DMS53 treated with DMSO at 0.1 percent for 48 hours (cell line): ENCODE measurements around the gene CA12.

ENCODE experiments used
- DNase-seq: peaks from one replicate; lab custom pipeline; 2025; ENCODE audit not compliant: unreplicated experiment; lab: John Stamatoyannopoulos, UW

Gene CA12

GRCh38 chr15:63379492-63380150 is 2.0 kb downstream of the CA12 start:
- no peak for DNase-seq

GRCh38 chr15:63378946-63379345 is 2.7 kb downstream of the CA12 start:
- no peak for DNase-seq

- DNase-seq, result no peak
Measured at GRCh38 chr15:63374686-63375520, 6.7 kb downstream of the CA12 start.

GRCh38 chr15:63373866-63374548 is 7.6 kb downstream of the CA12 start:
- no peak for DNase-seq

DNA sequence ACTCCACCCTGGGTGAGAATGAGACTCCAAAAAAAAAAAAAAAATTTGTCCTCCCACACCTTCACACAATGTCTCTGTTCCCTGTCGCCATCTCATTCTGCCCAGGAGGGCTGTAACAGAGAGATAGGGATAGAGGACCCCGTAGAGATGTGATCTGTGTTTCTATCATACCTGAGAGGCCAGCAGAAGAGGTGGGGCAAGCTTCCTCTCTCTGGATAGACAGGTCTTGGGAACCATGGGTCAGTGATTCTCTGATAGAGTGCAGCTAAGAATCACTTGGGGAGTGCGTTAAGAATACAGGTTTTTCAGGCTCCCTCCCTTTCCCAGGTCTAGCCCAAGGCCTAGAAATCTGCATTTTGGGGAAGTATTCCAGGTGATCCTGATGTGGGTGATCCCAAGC is 8.3 kb downstream of the CA12 start:
- no peak for DNase-seq

DNA sequence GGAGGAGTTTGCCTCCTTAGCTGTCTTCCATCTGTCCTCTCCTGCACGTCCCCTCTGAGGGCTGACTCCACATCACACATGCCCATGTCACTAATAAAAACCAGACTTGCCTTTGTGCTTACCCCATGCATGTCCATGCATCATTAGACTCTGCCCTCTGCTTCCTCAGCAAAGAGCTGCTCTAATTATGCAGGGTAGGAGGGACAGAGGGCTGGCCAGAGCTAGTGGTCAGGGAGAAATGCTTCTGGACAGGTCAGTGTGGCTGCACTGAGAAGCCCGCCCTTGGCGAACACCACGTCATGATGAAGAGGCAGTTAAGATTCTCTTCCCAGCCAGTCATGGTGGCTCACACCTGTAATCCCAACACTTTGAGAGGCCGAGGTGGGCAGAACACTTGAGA is 8.9 kb downstream of the CA12 start:
- no peak for DNase-seq

DNA sequence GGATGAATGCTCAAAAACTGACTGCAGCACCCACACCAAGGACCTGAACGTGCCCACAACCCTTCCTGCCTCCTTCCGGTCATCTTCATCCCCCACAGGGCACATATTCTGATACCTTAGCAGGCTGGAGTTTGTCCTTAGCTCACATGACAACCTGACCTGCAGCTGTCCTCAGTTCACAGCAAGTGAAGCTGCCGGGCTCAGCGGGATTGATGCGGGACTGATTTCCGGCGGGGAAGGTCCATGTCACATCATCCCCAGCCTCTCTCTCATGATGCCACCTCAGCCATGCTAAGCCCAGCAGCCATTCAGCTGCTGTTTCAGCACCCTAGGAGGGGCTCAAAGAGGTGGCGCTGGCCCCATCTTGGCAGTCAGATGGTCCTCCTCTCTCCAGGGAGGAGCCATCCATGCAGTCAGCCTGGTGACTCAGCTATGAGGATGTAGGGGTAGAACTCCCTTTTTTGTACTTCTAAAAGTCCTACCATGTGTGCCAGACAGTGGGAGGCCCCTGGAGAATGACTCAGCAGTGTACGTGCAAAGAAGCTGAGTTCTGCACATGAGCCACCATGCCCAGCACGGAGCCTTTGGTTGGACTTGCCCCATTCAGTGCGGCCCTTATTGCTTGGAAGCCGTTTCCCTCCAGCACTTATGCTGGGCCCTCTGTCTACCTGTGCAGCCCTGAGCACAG is 9.5 kb downstream of the CA12 start:
- DNase-seq, result no peak

DNA sequence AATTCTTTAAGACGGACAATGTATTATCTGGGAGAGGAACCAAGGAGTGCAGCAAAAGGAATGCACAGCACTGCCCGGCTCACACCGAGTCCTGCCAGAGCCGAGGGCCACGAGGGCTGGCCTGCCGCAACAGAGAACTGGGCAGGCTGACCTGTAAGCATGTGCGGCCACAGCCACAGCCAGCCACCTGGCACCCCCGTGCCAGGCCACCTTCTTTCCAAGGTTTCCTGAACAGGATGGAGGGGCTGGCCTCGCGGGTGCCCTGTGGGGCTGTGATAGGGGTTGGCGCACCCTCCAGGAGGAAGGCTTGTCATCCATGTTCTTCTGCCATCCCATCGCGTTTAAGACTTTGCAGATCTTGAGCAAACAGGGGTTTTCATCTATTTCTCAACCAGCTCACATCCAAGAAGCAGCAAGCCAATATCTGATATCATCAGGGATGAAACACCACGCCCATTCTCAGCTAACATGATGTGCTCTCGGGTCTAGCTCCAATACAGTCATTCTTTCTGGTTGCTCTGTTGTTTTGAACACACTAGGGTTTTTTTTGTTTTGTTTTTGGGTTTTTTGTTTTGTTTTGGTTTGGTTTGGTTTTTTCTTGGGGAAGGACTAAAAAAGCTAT is 10.2 kb downstream of the CA12 start:
- no peak for DNase-seq

- no peak for DNase-seq
Measured at GRCh38 chr15:63370764-63371163, 10.9 kb downstream of the CA12 start.

DNA sequence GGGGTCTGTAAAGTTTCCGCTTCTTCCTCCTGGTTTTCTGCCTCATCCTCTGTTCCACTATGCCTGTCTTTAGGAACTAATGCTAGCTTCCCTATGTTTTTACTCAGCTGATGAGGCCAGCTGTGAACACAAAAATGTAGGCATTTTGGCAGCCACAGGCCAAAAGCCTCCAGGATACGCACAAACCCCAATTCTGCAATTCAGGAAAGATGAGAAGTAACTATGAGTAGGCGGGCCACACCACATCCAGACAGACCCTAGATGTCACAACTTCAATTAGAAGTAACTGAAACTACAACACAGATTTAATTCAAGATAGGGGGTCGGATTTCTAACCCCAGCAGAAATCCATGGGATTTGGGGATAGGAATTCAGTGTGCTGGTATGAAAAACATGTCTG is 11.9 kb downstream of the CA12 start:
- no peak for DNase-seq

DNA sequence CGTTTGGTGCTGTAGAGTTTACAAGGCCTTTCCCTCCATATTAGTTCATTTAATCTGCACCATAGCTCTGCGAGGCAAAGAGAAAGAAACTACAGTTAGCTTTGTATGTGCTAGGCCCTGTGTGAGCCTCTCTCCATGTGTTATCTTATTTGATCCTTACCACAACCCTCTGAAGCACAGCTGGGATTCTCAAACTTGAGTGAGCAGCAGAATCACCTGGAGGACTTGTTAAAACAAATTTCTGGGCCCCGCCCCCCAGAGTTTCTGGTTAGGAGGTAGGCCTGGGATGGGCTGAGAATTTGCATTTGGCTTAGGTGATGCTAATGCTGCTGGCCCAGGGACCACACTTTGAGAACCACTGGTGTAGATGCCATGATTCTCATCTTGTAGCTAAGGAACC is 12.3 kb downstream of the CA12 start:
- DNase-seq, result no peak

- DNase-seq, result no peak
Measured at GRCh38 chr15:63368503-63368902, 13.1 kb downstream of the CA12 start.

DNA sequence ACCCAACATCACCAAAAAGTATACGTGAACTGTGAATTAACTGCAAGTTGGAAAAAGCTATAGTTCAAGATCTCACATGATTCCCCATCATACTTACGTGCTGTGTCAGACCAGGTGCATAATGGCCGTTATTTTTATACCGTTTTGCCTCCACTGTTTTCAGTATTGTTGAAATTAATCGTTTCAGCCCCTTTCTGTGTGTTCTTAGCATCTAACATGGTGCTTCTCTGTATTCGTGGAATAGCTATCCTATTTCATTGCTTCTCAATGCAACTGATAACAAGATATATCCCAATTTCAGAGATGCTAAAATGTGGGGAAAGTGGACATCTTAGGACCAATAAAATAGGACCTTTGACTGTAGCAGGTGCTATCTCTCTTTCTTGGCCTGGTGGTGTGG is 13.7 kb downstream of the CA12 start:
- DNase-seq, result no peak

- DNase-seq, result no peak
Measured at GRCh38 chr15:63367390-63367789, 14.3 kb downstream of the CA12 start.

GRCh38 chr15:63366451-63366850 is 15.2 kb downstream of the CA12 start:
- DNase-seq, result no peak

- no peak for DNase-seq
Measured at GRCh38 chr15:63365273-63365680, 16.4 kb downstream of the CA12 start.

- no peak for DNase-seq
Measured at GRCh38 chr15:63364399-63365272, 17.0 kb downstream of the CA12 start.

- no peak for DNase-seq
Measured at GRCh38 chr15:63363292-63363691, 18.4 kb downstream of the CA12 start.

DNA sequence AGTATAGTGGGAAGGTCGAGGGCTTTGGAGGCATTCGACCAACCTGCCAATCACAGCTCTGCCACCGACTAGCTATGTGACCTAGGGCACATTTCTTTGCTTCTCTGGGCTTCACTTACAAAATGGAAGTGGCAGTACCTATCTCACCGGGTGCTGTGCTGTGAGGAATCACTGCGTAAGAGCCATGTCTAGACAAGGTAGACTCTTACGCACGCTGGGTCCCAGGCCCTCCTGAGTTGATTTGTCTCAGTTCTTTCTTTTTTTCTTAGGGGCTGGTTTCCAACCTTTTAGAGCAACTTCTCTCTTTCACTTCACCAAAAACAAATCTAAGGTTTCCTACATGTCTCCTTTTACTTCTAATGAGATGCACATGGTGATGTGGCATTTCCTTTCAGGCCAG is 18.8 kb downstream of the CA12 start:
- no peak for DNase-seq

DNA sequence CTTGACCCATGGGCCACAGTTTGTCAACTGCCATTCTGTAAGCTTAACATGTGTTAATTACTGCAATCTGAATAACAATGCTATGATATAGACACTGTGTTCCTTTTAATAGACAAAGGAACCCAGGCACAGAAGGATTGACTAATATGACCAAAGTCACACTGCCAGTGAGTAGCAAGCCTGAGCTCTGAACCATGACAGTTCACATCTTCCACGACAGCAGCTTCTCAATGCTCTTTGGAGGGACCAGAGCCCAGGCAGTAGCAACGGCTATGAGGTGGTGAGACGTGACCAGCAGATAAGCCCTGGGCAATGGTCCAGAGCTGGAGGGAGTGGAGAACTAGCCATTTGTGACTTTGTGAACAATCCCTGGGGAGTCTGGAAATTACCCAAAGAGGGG is 19.4 kb downstream of the CA12 start:
- DNase-seq, result no peak
